Subcutaneous preadipocyte (primary cell): Measurements from ENCODE around the gene DGLUCY. TPM values are rescaled to one million over a fixed set of nuclear protein-coding genes. Genes with fewer than 3 reads are reported as not detected.

Experiments
- small RNA-seq: library from RNA; depleted of rRNA; stranded (forward); fragments of <200 nt; gene quantifications from one replicate; pipeline ENCODE3, GENCODE V24; 2012
- total RNA-seq: library from RNA; depleted of rRNA; stranded (reverse); fragments of >200 nt; gene quantifications from 2 replicates; pipeline ENCODE4 v1.2.3, GENCODE V29; 2012

DGLUCY gene, protein sequence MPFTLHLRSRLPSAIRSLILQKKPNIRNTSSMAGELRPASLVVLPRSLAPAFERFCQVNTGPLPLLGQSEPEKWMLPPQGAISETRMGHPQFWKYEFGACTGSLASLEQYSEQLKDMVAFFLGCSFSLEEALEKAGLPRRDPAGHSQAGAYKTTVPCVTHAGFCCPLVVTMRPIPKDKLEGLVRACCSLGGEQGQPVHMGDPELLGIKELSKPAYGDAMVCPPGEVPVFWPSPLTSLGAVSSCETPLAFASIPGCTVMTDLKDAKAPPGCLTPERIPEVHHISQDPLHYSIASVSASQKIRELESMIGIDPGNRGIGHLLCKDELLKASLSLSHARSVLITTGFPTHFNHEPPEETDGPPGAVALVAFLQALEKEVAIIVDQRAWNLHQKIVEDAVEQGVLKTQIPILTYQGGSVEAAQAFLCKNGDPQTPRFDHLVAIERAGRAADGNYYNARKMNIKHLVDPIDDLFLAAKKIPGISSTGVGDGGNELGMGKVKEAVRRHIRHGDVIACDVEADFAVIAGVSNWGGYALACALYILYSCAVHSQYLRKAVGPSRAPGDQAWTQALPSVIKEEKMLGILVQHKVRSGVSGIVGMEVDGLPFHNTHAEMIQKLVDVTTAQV
- total RNA-seq = 50.3 and 53.2 TPM in 2 replicates

DNA sequence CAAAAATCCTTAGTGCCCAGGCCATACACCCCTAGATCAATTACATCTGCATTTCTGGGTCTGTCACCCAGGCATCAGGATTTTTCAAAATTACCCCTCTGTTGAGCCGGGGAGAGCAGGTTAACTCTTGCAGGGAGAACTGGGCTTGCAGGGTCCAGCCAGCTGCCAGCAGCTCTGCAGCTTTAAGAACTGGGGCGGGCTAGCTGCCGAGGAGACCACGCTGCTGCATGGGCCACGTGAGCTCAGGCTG lies at the start of gene DGLUCY:
Gene DGLUCY, plus strand, starts transcription at position 245 of the 250 bp plus-strand sequence. CDS start 46,222 bp downstream, outside the sequence.

DNA sequence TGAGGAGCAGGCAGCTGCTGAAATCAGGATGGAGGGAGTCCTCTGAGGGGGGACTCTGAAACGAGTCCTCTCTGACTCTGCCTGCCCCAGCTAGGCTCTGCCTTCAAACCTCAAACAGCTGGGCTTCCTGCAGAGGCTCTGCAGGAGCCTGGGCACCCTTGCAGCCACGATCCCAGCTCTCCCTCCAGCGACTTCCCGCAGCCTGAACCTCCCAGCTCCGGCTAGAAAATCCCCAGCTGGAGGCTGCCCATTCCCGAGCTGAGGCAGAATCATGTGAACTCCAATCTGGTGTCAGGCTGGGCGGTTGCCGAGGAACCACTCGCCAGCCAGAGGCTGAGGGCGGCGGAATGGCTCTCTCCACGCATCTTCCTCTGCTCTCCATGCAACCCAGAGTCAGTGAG lies 130.6 kb downstream of the DGLUCY start, which contains the start of gene GPR68:
Gene GPR68, minus strand, starts transcription at position 204 of the 401 bp plus-strand sequence. CDS start 9,654 bp downstream, outside the sequence.

Small RNA genes within 50 kb of the gene (small RNA-seq; reads per million reads assigned to genes)
- gene RNU7-30P (not detected), gene SNORA11B (149 reads per million, percentile 99 among the genes with 10 or more reads in this experiment)

Other genes with a start within 250 kb of the DGLUCY start
- gene RPS6KA5, start 53.4 kb upstream of the DGLUCY start, total RNA-seq = 0.37 and 0.78 TPM in 2 replicates
- gene GPR68, start 130.6 kb downstream of the DGLUCY start, total RNA-seq = 2.2 and 6.6 TPM in 2 replicates